KOPT-K1 (cell line): Measurements from ENCODE around the gene COMMD10.

Experiments
- H3K27ac ChIP-seq: fragments of 200-600 bp; sonication (generic); 2 replicates; pipeline ENCODE4 v1.5.1; 2016; ENCODE audit warnings: antibody characterized with exemption, mild to moderate bottlenecking, low read depth, low read length; ENCODE audit not compliant: poor library complexity, severe bottlenecking
- H3K36me3 ChIP-seq: fragments of 200-600 bp; sonication (generic); 2 replicates; pipeline ENCODE4 v1.5.1; 2017; ENCODE audit warnings: antibody characterized with exemption, mild to moderate bottlenecking, low read length, moderate library complexity; ENCODE audit not compliant: insufficient read depth
- H3K9me3 ChIP-seq: fragments of 200-600 bp; sonication (generic); 2 replicates; pipeline ENCODE4 v1.5.1; 2017; ENCODE audit warnings: antibody characterized with exemption, low read length, mild to moderate bottlenecking; ENCODE audit not compliant: insufficient read depth, poor library complexity, severe bottlenecking

The COMMD10 gene

DNA sequence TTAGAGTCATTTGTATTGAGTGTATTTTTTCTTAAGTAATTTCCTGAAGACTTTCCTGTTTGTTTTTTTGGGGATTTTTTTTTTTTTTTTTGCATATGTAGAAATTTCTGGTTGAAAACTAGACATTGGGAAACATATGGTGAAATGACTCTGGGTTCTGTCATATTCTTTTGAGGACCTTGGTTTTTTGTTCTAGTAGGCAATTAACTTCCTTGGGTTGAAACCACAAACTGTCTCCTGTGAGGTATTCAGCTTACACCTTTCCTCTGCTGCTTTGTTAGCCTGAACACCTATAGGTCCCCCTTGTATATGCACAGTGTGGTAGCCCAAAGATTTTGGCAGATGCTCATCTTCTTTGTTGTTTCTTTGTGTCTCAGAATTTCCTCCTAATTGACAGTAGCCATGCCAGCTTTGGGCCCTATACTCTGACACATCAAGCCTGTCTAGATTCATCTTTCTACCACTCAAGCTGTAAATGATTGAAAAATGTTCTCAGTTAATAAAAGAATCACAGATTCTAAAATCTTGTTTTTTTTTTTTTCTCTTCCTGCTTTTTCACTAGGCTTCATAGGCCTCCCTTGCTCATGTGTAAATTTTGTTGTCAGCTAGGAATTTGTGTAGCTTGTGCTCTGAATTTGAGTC is 140.6 kb downstream of the COMMD10 start:
- H3K9me3 ChIP-seq, result peaks cover 14% of the 10 kb centered on the region
- H3K36me3 ChIP-seq, result no peaks in the 10 kb centered on the region; the same call in 1 of the 2 replicates
- H3K27ac ChIP-seq, result no peak overlapping the region

DNA sequence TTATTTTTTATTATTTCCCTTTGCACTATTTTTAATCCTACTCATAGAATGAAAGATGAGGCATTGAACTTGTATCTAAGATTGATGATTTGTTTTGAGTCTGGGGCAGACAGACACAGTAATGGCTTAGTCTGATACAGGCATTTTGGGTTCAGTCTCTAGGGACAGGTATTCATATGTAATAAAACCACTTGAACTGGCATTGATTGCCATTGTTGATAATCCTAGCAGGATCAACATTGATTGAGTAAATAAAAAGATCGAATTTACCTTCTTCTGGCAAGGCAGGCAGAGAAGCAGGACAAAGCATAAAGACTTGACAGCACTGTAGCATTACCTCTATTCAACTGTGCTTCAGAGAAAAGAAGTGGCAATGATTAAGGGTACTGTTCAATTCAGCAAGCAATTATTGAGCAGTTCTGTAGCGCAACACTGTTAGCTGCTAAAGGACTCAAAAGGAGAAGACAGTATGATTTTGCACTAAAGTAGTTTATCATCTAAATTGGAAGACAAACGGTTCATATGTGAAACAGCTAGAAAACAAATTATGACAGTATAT is 144.4 kb downstream of the COMMD10 start:
- peaks cover 10% of the 10 kb centered on the region for H3K9me3 ChIP-seq
- no peak overlapping the region for H3K27ac ChIP-seq
- no peaks in the 10 kb centered on the region for H3K36me3 ChIP-seq

DNA sequence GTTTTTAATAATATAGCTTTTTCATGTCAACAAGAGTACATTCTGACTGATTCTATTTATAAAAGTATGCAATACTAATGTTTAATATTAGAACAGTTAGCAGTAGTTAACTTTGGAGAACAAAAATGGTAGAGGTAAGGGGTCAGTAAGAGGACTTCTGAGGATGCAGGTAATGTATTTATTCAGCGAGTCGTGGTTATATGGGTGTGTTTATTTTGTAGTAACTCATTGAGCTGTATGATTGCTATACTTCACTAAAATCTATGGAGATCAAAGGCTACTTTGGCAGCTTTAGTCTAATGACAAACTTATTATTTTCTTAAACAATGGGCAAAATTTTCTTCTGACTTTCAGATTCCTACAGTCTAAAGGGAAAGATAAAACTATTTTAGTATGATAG is 146.5 kb downstream of the COMMD10 start:
- H3K27ac ChIP-seq, result no peak overlapping the region
- no peaks in the 10 kb centered on the region for H3K9me3 ChIP-seq
- no peaks in the 10 kb centered on the region for H3K36me3 ChIP-seq

DNA sequence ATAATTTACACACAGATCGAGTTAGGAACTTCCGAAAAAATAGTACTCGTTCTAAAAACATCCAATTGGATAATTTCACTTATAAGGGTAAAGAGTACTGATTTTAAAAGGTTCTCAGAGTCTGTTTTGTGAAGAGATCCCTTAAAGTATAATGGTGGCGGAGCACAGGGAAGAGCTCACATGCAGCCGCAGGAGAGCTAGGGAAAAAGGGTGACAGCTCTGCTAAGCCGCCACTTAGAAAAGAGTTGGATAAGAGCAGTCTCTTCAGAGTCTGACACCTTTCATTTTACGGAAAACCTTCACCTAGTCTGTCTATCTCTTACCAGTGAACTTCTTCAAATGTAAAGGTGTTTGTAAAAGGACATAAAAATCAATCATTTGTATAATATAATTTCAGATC is 149.9 kb downstream of the COMMD10 start:
- Histone ChIP-seq H3K9me3 (no peaks in the 10 kb centered on the region), H3K36me3 (no peaks in the 10 kb centered on the region), H3K27ac (no peak overlapping the region)

DNA sequence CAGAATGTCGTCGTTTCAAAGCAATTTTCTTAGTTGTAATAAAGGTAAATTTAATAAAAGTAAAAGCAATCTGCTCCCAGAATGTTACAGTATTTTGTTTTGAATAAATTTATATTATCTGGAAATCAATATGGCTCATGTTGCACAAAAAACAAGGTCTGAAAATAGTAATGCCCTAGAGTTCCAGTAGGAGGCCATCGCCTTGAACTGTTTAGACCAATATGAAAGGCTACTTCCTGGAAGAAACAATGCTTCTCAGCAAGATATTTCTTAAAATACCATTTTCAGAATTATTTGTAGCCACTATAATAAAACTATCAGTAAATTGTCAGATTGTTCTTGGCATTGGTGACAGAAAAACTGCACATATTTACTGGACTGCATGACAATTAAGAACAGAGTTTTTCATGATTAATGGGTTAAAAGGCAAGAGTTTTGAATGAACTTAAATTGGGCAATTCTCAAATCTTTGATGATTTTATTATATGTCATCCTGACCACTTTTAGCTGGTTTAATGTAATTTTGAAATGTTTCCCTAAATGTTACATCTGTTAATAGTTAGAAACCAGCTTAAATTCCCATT is 153.2 kb downstream of the COMMD10 start:
- Histone ChIP-seq H3K27ac (no peak overlapping the region), H3K36me3 (no peaks in the 10 kb centered on the region), H3K9me3 (no peaks in the 10 kb centered on the region)

DNA sequence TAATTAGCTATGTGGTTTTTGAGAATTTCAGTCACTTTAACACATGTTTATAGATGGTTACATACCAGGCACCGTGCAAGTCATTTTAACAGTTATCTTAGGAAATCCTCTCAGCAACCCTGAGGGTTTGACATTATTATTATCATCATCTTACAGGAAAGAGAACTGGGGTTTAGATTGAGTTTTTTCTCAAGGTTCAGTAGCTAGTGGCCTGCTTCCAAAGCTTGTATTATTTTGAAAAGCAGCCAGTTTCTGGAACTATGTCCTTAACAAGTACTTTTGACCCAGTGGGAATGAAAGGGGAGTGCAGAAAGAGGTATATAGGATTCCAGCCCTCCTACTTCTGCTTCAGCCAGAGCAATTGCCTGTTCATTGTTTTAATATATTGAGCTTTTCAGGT is 157.5 kb downstream of the COMMD10 start:
- Histone ChIP-seq H3K27ac (no peak overlapping the region), H3K9me3 (peaks cover 14% of the 10 kb centered on the region), H3K36me3 (no peaks in the 10 kb centered on the region)

DNA sequence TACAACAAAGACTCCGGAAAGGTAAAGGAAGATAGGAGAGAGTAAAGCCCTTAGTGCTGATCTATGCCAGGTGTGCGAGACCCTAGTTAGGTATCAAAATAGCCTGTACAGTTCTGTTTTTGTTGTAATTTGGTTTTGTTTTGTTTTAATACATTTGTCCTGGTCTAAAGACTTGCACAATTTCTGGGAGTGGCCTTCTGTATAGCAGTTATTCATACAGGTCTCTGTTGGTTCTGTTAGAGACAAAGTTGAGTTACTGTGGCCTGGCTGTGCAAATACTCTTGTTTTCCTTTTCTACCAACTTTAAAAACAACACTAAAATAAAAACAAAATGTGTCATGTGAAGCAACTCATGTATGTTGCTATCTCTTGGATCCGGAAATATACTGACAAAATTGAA is 163.6 kb downstream of the COMMD10 start:
- peaks cover 14% of the 10 kb centered on the region for H3K9me3 ChIP-seq
- no peaks in the 10 kb centered on the region for H3K36me3 ChIP-seq
- no peak overlapping the region for H3K27ac ChIP-seq

DNA sequence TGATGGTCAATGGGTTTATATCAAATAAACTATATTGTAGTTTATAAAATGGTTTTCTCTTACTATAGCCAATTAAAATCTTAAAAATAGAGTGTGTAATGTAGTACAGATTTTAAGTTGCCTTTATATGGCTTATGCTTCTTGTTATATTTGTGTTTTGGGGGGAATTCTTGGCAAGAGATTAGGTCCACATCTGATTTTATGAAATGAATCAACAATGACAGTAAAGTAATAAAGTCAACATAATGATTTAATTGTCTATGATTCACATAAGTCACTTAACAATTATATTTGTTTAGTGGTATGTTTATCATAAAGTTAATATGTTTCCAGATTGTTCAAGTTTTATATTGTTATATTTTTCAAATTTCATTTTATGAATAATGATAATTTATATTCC is 164.8 kb downstream of the COMMD10 start:
- peaks cover 14% of the 10 kb centered on the region for H3K9me3 ChIP-seq
- no peaks in the 10 kb centered on the region for H3K36me3 ChIP-seq
- H3K27ac ChIP-seq, result no peak overlapping the region

DNA sequence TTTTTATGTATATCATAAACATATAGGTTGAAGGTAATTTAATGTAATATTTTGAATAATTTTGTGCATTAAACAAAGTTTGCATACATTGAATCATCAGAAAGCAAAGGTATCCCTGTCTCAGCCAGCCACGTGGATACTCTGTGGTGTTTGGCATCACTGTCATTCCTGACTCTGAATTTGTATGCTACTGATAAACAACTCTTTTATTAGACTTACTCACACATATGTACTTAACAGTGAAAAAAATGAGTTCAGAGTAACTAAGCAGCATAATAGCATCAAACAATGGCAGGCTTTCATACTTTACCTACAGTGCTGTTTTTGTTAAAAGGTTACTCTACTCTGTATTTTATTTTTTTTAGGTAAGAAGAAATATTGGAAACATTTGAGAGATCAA is 171.9 kb downstream of the COMMD10 start:
- H3K9me3 ChIP-seq, result no peaks in the 10 kb centered on the region
- H3K36me3 ChIP-seq, result no peaks in the 10 kb centered on the region
- no peak overlapping the region for H3K27ac ChIP-seq

DNA sequence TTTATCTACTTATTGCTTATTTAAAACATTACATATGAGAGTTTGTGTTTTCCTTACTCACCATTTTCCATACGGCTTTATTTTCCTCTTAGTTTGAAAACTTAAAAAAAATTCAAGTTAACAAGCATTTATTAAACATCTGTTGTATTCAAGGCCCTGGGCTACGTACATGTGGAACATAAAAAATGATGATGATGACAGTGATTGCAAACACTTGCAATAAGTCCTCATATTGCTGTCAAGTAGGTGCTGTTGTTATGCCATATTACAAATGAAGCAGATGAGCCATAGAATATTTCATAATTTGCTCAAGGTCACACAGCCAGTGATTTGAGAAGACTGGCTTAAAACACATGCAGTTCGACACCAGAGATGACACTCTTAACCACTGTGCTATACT is 180.6 kb downstream of the COMMD10 start:
- Histone ChIP-seq H3K9me3 (peaks cover 7% of the 10 kb centered on the region), H3K36me3 (peaks cover 4% of the 10 kb centered on the region; the same call in 1 of the 2 replicates), H3K27ac (no peak overlapping the region)

DNA sequence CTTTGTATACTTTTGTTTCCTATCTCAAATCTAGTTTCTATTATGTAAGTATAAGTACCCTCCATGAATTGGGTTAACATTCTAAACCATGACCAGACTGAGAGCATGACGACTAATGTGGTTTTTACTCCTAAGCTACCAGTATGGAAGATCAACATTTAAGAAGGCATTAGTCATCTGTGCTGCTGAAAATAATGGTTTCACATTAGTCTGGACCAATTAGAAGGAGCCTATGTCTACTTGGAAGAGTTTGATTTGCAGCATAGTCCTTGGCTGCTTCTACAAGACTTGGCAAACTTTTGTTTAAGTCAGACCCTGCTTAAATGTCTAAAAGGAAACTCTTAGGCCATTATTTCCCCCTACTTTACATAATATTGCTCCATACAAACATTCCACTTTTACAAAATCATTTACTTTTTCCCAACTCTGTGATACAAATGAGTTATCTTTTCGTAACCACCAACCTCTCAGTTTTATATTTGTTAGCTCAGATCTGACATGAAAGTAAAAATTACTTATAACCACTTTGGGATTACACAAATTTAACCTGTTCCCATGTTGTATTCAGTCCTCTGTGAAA is 186.7 kb downstream of the COMMD10 start:
- peaks cover 1% of the 10 kb centered on the region for H3K9me3 ChIP-seq
- H3K36me3 ChIP-seq, result no peaks in the 10 kb centered on the region
- H3K27ac ChIP-seq, result no peak overlapping the region

DNA sequence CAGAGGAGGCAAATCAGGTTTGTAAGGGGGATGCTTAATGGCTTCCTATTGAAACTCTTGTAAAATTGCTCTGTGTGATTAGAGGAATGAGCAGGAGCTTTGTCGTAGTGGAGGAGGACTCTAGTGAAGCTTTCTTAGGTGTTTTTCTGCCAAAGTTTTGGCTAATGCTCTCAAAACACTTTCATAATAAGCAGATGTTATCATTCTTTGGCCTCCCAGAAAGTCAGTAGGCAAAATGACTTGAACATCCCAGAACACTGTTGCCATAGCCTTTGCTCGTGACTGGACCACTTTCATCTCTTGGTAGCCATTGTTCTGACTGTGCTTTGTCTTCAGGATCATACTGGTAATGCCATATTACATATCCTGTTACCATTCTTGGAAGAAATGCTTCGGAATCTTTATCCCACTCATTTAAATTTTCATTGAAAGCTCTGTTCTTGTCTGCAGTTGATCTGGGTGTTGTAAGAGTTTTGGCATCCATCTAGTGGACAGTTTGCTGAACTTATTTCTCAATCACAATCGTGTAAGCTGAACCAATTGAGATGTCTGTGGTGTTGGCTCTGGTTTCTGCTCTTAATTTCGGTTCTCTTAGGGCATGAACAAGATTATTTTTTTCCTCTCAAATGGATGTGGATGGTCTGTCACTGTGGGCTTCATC is 187.6 kb downstream of the COMMD10 start:
- Histone ChIP-seq H3K36me3 (no peaks in the 10 kb centered on the region), H3K27ac (no peak overlapping the region), H3K9me3 (peaks cover 10% of the 10 kb centered on the region)

DNA sequence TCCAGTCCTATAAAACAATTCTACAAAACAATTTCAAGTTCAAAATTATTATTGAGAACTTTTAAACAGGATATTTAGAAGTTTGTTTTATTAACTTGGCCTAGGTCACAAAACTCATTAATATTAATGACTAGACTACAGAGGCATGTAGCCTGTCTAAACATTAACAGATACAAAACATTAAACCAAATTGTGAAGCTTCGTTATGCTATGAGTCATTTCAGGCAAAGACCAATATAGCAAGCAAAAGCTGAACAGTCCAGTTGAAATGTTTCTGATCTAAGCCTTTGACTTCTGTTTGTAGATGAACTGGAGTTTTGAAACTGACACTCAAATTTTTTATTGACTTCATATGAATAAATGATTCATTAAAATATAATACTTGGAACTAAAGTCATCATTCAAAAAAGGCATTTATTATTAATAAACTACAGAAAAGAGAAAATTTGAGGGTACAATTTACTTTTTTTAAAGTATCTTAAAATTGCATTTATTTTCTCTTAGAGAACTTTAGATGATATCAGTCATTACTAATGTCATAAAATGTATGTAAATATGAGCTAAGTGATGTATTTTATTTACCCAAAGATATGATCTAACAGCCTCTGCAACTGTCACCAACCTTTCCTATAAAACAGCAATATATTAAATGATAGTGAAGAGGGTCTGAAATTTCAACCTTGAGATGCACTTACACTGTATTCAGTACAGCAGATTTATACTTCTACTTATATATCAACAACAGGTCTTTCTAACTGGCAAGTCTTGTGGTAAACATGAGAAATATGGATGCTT is 188.8 kb downstream of the COMMD10 start:
- H3K9me3 ChIP-seq, result peaks cover 13% of the 10 kb centered on the region
- H3K27ac ChIP-seq, result no peak overlapping the region
- H3K36me3 ChIP-seq, result no peaks in the 10 kb centered on the region

DNA sequence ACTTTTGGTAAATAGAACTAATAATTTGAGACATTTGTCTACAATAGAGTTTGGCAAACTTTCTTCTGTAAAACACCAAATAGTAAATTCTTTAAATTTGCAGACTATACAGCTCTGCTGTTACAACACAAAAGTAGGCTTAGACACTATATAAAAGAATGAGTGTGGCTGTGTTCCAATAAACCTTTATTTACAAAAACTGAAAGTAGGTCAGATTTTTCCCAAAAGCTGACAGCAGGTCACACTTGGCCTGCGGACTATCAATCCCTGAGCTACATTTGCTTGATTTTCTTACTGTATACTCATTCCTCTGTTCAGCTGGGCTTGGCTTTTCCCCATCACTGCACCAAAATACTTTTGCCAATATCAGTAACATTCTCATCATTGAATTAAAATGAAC is 189.4 kb downstream of the COMMD10 start:
- no peak overlapping the region for H3K27ac ChIP-seq
- H3K36me3 ChIP-seq, result no peaks in the 10 kb centered on the region
- peaks cover 13% of the 10 kb centered on the region for H3K9me3 ChIP-seq

DNA sequence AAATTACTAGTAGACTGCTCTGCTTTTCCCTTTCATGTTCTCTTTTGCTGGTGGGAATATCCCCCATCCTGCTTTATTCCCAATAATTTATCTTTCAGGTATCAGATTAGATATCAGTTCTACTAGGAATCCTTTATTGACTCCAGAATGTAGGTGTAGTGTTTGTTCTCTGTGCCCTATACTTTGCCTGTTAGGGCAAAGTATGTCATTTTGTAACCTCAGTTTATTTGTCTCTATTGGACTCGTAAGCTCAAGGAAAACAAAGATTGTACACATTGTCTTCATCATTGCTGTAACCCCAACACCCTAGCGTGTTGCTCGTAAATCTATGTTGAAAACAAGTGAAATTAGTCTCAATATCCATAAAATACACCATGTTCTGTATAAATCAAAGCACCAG is 190.5 kb downstream of the COMMD10 start:
- H3K36me3 ChIP-seq, result no peaks in the 10 kb centered on the region
- peaks cover 13% of the 10 kb centered on the region for H3K9me3 ChIP-seq
- H3K27ac ChIP-seq, result no peak overlapping the region
